BJ (cell line): ENCODE data around the gene SAG. TPM values are rescaled to one million over a fixed set of nuclear protein-coding genes. Genes with fewer than 3 reads are reported as not detected.

Source experiments
- CTCF ChIA-PET: fragments of 350-600 bp; formaldehyde crosslinking; extraction: SDS; loops from one replicate; lab custom pipeline; 2021; ENCODE audit warnings: antibody characterized with exemption, inconsistent platforms; lab: Yijun Ruan, JAX
- POLR2A ChIA-PET: fragments of 300-600 bp; sonication (Branson Sonifier 250); formaldehyde crosslinking; extraction: SDS; loops from one replicate; lab custom pipeline; 2021; ENCODE audit warnings: antibody characterized with exemption; lab: Charles Lee
- DNase-seq: peaks from one replicate; pipeline ENCODE4 v3.0.0-alpha.2; 2011; ENCODE audit warnings: low read depth
- H3K27me3 ChIP-seq: 2 replicates; pipeline ENCODE4 v1.6.0; 2011; ENCODE audit warnings: low read length; ENCODE audit not compliant: control insufficient read depth, insufficient read depth
- H3K36me3 ChIP-seq: 2 replicates; pipeline ENCODE4 v1.5.1; 2011; ENCODE audit warnings: low read length; ENCODE audit not compliant: control insufficient read depth, insufficient read depth
- H3K4me3 ChIP-seq: 2 replicates; pipeline ENCODE4 v1.5.1; 2011; ENCODE audit warnings: low read depth, mild to moderate bottlenecking, control low read depth, low read length
- CTCF ChIP-seq: IDR thresholded peaks from 2 replicates; pipeline ENCODE4 v1.5.1; 2011; ENCODE audit warnings: low read depth, mild to moderate bottlenecking, control low read depth, inconsistent platforms, low read length, moderate library complexity; ENCODE audit not compliant: insufficient read depth
- polyA plus RNA-seq: library from polyadenylated mRNA; depleted of rRNA; stranded (reverse); fragments of >200 nt; gene quantifications from 2 replicates; pipeline ENCODE4 v1.2.3, GENCODE V29; 2011; rRNA removed
- small RNA-seq: library from RNA; depleted of rRNA; stranded (forward); fragments of <200 nt; gene quantifications from one replicate; pipeline ENCODE3, GENCODE V24; 2012; ENCODE audit warnings: low replicate concordance, low read depth; ENCODE audit not compliant: insufficient read length

SAG gene
- polyA plus RNA-seq, 1 experiment: not detected

DNA sequence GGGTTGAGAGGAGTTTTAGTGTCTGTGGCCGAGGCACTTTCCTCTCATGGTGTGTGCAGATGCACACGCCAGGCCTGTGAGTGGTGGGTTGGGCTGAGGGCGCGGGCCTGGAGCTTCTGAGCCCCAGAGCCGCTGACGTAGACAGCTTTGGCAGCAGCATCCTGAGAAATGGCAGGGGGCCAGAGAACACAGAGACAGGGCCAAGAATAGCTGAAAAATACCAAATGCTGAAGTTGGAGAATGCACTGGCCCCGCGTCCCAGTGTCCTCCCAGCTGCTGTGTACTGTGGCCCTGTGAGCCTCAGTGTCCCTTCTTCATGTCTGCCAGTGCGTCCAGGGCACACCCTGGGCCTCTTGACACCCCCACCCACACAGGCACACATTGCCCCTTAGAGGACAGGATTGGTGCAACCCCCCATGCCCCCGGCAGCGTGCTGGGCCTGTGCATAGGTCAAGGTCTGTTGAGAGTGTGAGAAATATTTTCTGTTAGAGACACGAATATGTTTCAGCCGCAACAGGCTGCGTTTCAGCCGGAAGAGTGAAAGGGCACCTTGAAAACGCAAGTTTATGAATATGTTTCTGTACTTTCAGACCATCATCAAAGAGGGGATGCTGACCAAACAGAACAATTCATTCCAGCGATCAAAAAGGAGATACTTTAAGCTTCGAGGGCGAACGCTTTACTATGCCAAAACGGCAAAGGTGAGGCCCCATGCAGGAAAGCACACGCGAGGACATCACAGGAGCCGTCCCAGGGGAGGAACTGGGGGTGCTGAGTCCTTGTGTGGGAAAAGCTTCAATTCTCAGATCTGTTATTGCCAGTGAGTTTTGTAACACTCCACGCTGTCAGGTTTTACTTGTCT is 80.3 kb downstream of the SAG start:
- H3K4me3 ChIP-seq: no peak overlapping the region
- no peaks in the 10 kb centered on the region for H3K27me3 ChIP-seq
- H3K36me3 ChIP-seq: 0 out of 2 replicates have a peak, but pooled peaks cover 2% of the 10 kb centered on the region
- TF ChIP-seq CTCF: no peak
- POLR2A ChIA-PET: no interaction called here
- peak; percentile 62 for DNase-seq
- CTCF ChIA-PET: interaction anchor here (0.7 to 1.7 kb wide), 7 partner anchors 10 to 60 kb away, joined by 3 to 6 read pairs (median 4); no protein-coding TSS in a partner anchor

DNA sequence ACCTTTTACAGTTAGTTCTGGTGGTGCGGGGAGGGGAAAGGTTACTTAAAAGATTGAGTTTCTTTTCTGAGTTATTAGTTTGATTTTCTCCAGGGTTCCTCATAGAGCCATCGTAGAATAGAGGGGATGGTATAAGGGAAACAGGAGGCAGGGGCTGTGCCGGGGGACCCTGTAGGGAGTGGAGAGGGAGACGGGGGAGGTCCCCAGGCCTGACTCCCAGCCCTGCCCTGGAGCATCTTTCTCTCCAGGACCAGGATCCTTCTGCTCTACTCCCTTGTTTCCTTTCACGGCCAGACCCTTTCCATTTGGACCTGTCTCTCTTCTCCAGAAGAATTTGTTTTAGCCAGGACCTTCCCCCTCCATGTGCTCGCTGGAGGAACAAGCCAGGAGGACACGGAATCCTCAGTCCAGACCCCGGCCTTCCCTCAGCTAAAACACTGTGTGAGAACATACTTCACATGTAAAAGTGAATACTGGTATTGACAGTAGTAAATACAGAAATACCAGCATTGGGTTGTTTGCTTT is 82.0 kb downstream of the SAG start:
- H3K4me3 ChIP-seq: no peak overlapping the region
- ChIA-PET CTCF (no interaction called here), POLR2A (no interaction called here)
- no peak for DNase-seq
- H3K36me3 ChIP-seq: 0 out of 2 replicates have a peak, but pooled peaks cover 2% of the 10 kb centered on the region
- H3K27me3 ChIP-seq: no peaks in the 10 kb centered on the region
- TF ChIP-seq CTCF: no peak

DNA sequence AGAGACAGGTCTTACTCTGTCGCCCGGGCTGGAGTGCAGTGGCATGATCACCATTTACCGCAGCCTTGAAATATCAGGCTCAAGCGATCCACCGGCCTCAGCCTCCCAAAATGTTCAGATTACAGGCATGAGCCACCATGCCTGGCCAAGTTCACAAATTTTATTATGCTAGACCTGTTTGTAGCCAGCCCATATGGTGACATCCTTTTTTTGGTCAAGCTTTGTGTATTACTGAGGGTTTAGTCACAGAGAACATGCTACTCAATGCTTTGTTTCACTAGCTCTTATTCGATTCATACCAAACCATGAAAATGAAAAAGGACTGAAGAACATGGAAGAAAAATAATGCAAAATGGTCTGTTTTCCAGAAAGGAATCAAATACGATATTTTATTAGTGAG is 88.1 kb downstream of the SAG start:
- H3K27me3 ChIP-seq: no peaks in the 10 kb centered on the region
- TF ChIP-seq CTCF: no peak
- H3K36me3 ChIP-seq: no peaks in the 10 kb centered on the region
- no peak for DNase-seq
- H3K4me3 ChIP-seq: no peak overlapping the region
- ChIA-PET POLR2A (no interaction called here), CTCF (interaction anchor here (1.0 to 1.1 kb wide), 2 partner anchors 19 to 41 kb away, joined by 3 read pairs; partner anchors contain the start of gene DGKD)

Small RNA genes within 50 kb of the gene (small RNA-seq; reads per million reads assigned to genes)
- gene RF00019: not detected
- 6.3 reads per million, percentile 68 among the genes with 10 or more reads in this experiment for gene SCARNA5
- 1.1 reads per million for gene SCARNA6

Other genes starting within 250 kb of the SAG start
- 0.26 and 0.38 TPM in 2 replicates for gene INPP5D, start 247.5 kb upstream of the SAG start, polyA plus RNA-seq
- gene ATG16L1, start 56.1 kb upstream of the SAG start, polyA plus RNA-seq: 26.4 and 29.2 TPM in 2 replicates
- gene DGKD, start 46.7 kb downstream of the SAG start, polyA plus RNA-seq: 4.2 and 8.5 TPM in 2 replicates